K562 (cell line): ENCODE results near the gene LRRC8E. TPM values are rescaled to one million over a fixed set of nuclear protein-coding genes. Genes with fewer than 3 reads are reported as not detected.

Experiments
- CBX8 ChIP-seq: fragments of 200-600 bp; sonication (generic); IDR thresholded peaks from 2 replicates; pipeline ENCODE4 v1.6.1; 2012; ENCODE audit warnings: borderline replicate concordance, mixed run types, low read depth, mild to moderate bottlenecking, moderate library complexity, mixed read lengths, low read length, control low read depth, inconsistent platforms; ENCODE audit not compliant: poor library complexity, severe bottlenecking; ENCODE audit errors: extremely low read depth
- HMBOX1 ChIP-seq: sonication (generic); IDR thresholded peaks from 2 replicates; pipeline ENCODE4 v1.6.1; 2016
- MAFF ChIP-seq: IDR thresholded peaks from 2 replicates; pipeline ENCODE4 v1.6.1; 2012; ENCODE audit warnings: low read length, improper control_type of control experiment
- MCM7 ChIP-seq, 2 experiments: fragments of 450-650 bp; IDR thresholded peaks; 2 replicates each; pipeline ENCODE4 v1.6.1; 2016 to 2018
- NCOR1 ChIP-seq: fragments of 450-650 bp; IDR thresholded peaks from 2 replicates; pipeline ENCODE4 v1.6.1; 2016; ENCODE audit warnings: mild to moderate bottlenecking, moderate library complexity
- PBX2 ChIP-seq, 2 experiments: IDR thresholded peaks in 1 of 2; conservative IDR thresholded peaks in 1 of 2; 2 replicates each; pipeline ENCODE4 v1.6.1; 2016; ENCODE audit warnings: low read depth in 2 of 2, mild to moderate bottlenecking in 1 of 2, missing compliant biosample characterization in 1 of 2, missing genetic modification characterization in 1 of 2, moderate library complexity in 1 of 2
- RB1 ChIP-seq: fragments of 450-650 bp; IDR thresholded peaks from 2 replicates; pipeline ENCODE4 v1.6.1; 2017; ENCODE audit warnings: low read depth, mild to moderate bottlenecking
- TCFL5 ChIP-seq: fragments of 250-450 bp; sonication (Bioruptor Pico); conservative IDR thresholded peaks from 2 replicates; pipeline ENCODE4 v1.6.1; 2021; ENCODE audit warnings: mild to moderate bottlenecking, moderate library complexity, matching md5 sums
- ZNF174 ChIP-seq: fragments of 250-450 bp; sonication (Bioruptor Pico); IDR thresholded peaks from 2 replicates; pipeline ENCODE4 v1.4.0; 2020; ENCODE audit warnings: mild to moderate bottlenecking
- polyA plus RNA-seq, 8 experiments: library from polyadenylated mRNA; depleted of rRNA in 4 of 8; stranded (reverse) in 5 of 8; unstranded in 3 of 8; fragments of >200 nt; fragmentation: Nextera tagmentation in 2 of 8; fragmentation: Illumina TruSeq in 1 of 8; extraction: Ambion mirVana in 2 of 8; extraction: Trizol in 1 of 8; gene quantifications; 2 replicates each; pipeline versions ENCODE4 v1.2.1 to v1.2.3, GENCODE V29; 2011 to 2014; ENCODE audit warnings: inconsistent platforms in 1 of 8, missing spikeins in 1 of 8
- total RNA-seq, 7 experiments: library from RNA; depleted of rRNA in 6 of 7; stranded (reverse); fragments of >200 nt in 6 of 7; fragmentation: Illumina TruSeq in 2 of 7; extraction: Trizol in 2 of 7; gene quantifications; 2 replicates each; pipeline versions ENCODE4 v1.2.1 to v1.2.3, GENCODE V29; 2011 to 2021; ENCODE audit warnings: low replicate concordance in 1 of 7

Gene LRRC8E
- total and polyA plus RNA-seq, 9 of the 15 experiments (the other 6 are each of a cell fraction or from before 2014, with no cell fraction given): 0.08 to 5.7 (median 3.5) TPM; not detected in 1

GRCh38 chr19:7912697-7913564, 24.6 kb downstream of the LRRC8E start (continued):
- TF ChIP-seq NCOR1 (no peak), ZNF174 (no peak), MAFF (no peak), TCFL5 (CRISPR knock-in tag) (no peak), MCM7 (IDR thresholded peaks at IDR 0.05) (no peak), HMBOX1 (no peak), RB1 (no peak), CBX8 (no peak), PBX2 (CRISPR knock-in tag; IDR thresholded peaks at IDR 0.05; ENCODE audit: low read depth) (no peak), PBX2 (tag; conservative IDR thresholded peaks at IDR 0.05; ENCODE audit: low read depth) (no peak)
